Measurements from ENCODE around the gene PRKCZ.

The PRKCZ gene

GRCh38 chr1:2174348-2175054 lies 124.3 kb downstream of the PRKCZ start:
- peak; percentile 67 for DNase-seq (ENCODE audit: low read depth)
- peak; percentile 76 for TF ChIP-seq MAX (IDR thresholded peaks at IDR 0.05; ENCODE audit: low read depth, low read length)
- peak; percentile 61; the same call in 1 of the 2 replicates for TF ChIP-seq MYC (IDR thresholded peaks at IDR 0.05; ENCODE audit: low read depth, low read length)
- peak; percentile 93 for TF ChIP-seq CTCF (IDR thresholded peaks at IDR 0.05; ENCODE audit: low read depth, low read length)
- no peak for TF ChIP-seq POLR2A (IDR thresholded peaks at IDR 0.05; ENCODE audit: extremely low read depth, insufficient read length)
- no peak overlapping the region for H3K4me3 ChIP-seq (ENCODE audit: low read depth, low read length)

- no peak for TF ChIP-seq CTCF (IDR thresholded peaks at IDR 0.05; ENCODE audit: low read depth, low read length)
- no peak overlapping the region for H3K4me3 ChIP-seq (ENCODE audit: low read depth, low read length)
- DNase-seq (ENCODE audit: low read depth), result no peak
These were observed 124.8 kb downstream of the PRKCZ start for GRCh38 chr1:2175055-2175414.

GRCh38 chr1:2175681-2176454 lies 125.7 kb downstream of the PRKCZ start:
- no peak for DNase-seq (ENCODE audit: low read depth)
- no peak overlapping the region for H3K4me3 ChIP-seq (ENCODE audit: low read depth, low read length)
- TF ChIP-seq MYC (IDR thresholded peaks at IDR 0.05; ENCODE audit: low read depth, low read length), result no peak
- TF ChIP-seq CTCF (IDR thresholded peaks at IDR 0.05; ENCODE audit: low read depth, low read length), result no peak
- TF ChIP-seq POLR2A (IDR thresholded peaks at IDR 0.05; ENCODE audit: extremely low read depth, insufficient read length), result no peak
- no peak for TF ChIP-seq MAX (IDR thresholded peaks at IDR 0.05; ENCODE audit: low read depth, low read length)

GRCh38 chr1:2176615-2177014 lies 126.4 kb downstream of the PRKCZ start:
- TF ChIP-seq MAX (IDR thresholded peaks at IDR 0.05; ENCODE audit: low read depth, low read length) (no peak), POLR2A (IDR thresholded peaks at IDR 0.05; ENCODE audit: extremely low read depth, insufficient read length) (no peak), MYC (IDR thresholded peaks at IDR 0.05; ENCODE audit: low read depth, low read length) (no peak), CTCF (IDR thresholded peaks at IDR 0.05; ENCODE audit: low read depth, low read length) (no peak)
- DNase-seq (ENCODE audit: low read depth), result no peak
- H3K4me3 ChIP-seq (ENCODE audit: low read depth, low read length), result no peak overlapping the region

- H3K4me3 ChIP-seq (ENCODE audit: low read depth, low read length), result no peak overlapping the region
- DNase-seq (ENCODE audit: low read depth), result no peak
- TF ChIP-seq MAX (IDR thresholded peaks at IDR 0.05; ENCODE audit: low read depth, low read length) (no peak), CTCF (IDR thresholded peaks at IDR 0.05; ENCODE audit: low read depth, low read length) (no peak), POLR2A (IDR thresholded peaks at IDR 0.05; ENCODE audit: extremely low read depth, insufficient read length) (no peak), MYC (IDR thresholded peaks at IDR 0.05; ENCODE audit: low read depth, low read length) (no peak)
These were observed 127.3 kb downstream of the PRKCZ start for GRCh38 chr1:2177541-2177940.

Measured in NB4 (cell line).